ENCODE measurements around the gene ANOS1. TPM values are rescaled to one million over a fixed set of nuclear protein-coding genes. Genes with fewer than 3 reads are reported as not detected.

The ANOS1 gene
- total and polyA plus RNA-seq, 2 of the 8 experiments (the other 6 are each of a cell fraction or from before 2014, with no cell fraction given), result 34.4 to 59.0 TPM

DNA sequence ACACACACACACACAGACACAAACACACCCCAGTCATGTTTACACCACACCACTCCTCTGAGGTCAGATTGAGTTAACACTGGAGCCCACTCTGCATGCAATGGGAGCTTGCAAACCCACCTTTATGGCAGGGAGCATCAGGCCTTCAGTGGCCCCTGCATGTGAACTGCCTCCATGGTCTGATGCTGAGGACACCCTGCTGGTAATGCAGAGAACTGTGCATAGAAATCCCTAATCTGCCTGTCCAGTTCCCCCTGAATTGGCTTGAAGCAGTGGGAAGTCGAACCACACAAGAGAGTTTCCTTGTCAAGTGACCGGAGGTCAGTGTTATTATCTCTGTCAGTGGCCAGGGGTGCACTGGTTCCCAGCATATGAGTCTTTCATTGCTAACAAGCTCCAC, 59.8 kb downstream of the ANOS1 start:
- H3K4me1 ChIP-seq (replicated peaks in 1 of 4; ENCODE audit: control insufficient read depth in 3 of 4, insufficient read depth in 4 of 4, low read length in 3 of 4), result peaks cover 0 to 5% (median 1%) of the 10 kb centered on the region in 4 experiments; a peak in 3 of 7 replicates
- FAIRE-seq (peak; percentile 71), DNase-seq (ENCODE audit: low read depth in 1 of 2, low spot score in 2 of 2) (no peak)
- ChIA-PET CTCF (ENCODE audit: partially characterized antibody) (no interaction called here), POLR2A (ENCODE audit: partially characterized antibody) (interaction anchor here (0.7 kb wide), 1 partner anchor 8 kb away, joined by 3 read pairs; no protein-coding TSS in a partner anchor)
- WGBS, 2 experiments (ENCODE audit: extremely low coverage in 1 of 2, insufficient coverage in 1 of 2, insufficient read length in 1 of 2, insufficient replicate concordance in 2 of 2, low coverage in 1 of 2, low lambda C conversion rate in 2 of 2, missing lambda C conversion rate in 1 of 2), result 93% methylated on average over 2 of the region's 2 CpGs; no CpG with 5 or more reads in 1 of the 2 experiments
- no peak overlapping the region for H3K9ac ChIP-seq (replicated peaks in 1 of 4; ENCODE audit: extremely low read depth in 1 of 4, low read depth in 3 of 4, low read length in 3 of 4)
- no peak overlapping the region for H2BK12ac ChIP-seq (ENCODE audit: low read depth, low read length)
- no peak overlapping the region for H3K14ac ChIP-seq (ENCODE audit: insufficient read length)
- no peaks in the 10 kb centered on the region for H3K79me1 ChIP-seq (ENCODE audit: low read depth, low read length)
- no peak overlapping the region for H2AK5ac ChIP-seq (ENCODE audit: low read depth, low read length)
- no peaks in the 10 kb centered on the region for H3K9me3 ChIP-seq (ENCODE audit: insufficient read depth in 2 of 2, low read depth in 1 of 2, low read length in 1 of 2)
- H3K23ac ChIP-seq (ENCODE audit: insufficient read length), result no peak overlapping the region
- no peaks in the 10 kb centered on the region for H3K27me3 ChIP-seq (replicated peaks in 1 of 4; ENCODE audit: control insufficient read depth in 3 of 4, extremely low read depth in 1 of 4, insufficient read depth in 3 of 4, low read length in 3 of 4)
- no peak overlapping the region for H3K4me2 ChIP-seq (ENCODE audit: insufficient read depth in 1 of 2, low read depth in 2 of 2, low read length in 2 of 2)
- no peak overlapping the region for H2BK15ac ChIP-seq (ENCODE audit: low read length)
- no peak overlapping the region for H2BK20ac ChIP-seq (ENCODE audit: low read length)
- H4K91ac ChIP-seq (replicated peaks; ENCODE audit: insufficient read length, low read length), result no peak overlapping the region
- TF ChIP-seq RBBP5 (IDR thresholded peaks at IDR 0.05; ENCODE audit: borderline replicate concordance, low read depth, low read length) (no peak), SIN3A (conservative IDR thresholded peaks at IDR 0.05 in 1 of 2, IDR thresholded peaks at IDR 0.05 in 1 of 2; ENCODE audit: low read depth in 1 of 2, low read length in 2 of 2) (no peak)
- H3K79me2 ChIP-seq (ENCODE audit: control insufficient read depth in 1 of 2, insufficient read depth in 2 of 2, low read length in 2 of 2), result peaks cover 0 to 77% of the 10 kb centered on the region in 2 experiments; a peak in 2 of 4 replicates
- no peak overlapping the region for H3K4me3 ChIP-seq (ENCODE audit: extremely low read depth in 1 of 4, insufficient read depth in 2 of 4, low read depth in 3 of 4, low read length in 4 of 4)
- H4K20me1 ChIP-seq (replicated peaks in 1 of 2; ENCODE audit: control insufficient read depth in 1 of 2, insufficient read depth in 2 of 2, low read length in 2 of 2), result peaks cover 0 to 2% of the 10 kb centered on the region in 2 experiments
- H3K27ac ChIP-seq (ENCODE audit: low read depth, low read length), result no peak overlapping the region
- H2AFZ ChIP-seq (ENCODE audit: low read length), result no peak overlapping the region
- H3K56ac ChIP-seq (replicated peaks; ENCODE audit: insufficient read length, low read depth, low read length), result no peak overlapping the region
- no peaks in the 10 kb centered on the region for H3K36me3 ChIP-seq (ENCODE audit: control insufficient read depth in 2 of 4, insufficient read depth in 4 of 4, low read length in 3 of 4)
- H2BK5ac ChIP-seq (ENCODE audit: low read depth, low read length), result no peak overlapping the region
- H2BK120ac ChIP-seq (replicated peaks; ENCODE audit: low read depth, low read length), result no peak overlapping the region
- no peak overlapping the region for H4K8ac ChIP-seq (ENCODE audit: extremely low read depth, insufficient read depth, low read length)
- H3K4ac ChIP-seq (replicated peaks; ENCODE audit: insufficient read length, low read depth, low read length), result no peak overlapping the region
- no peak overlapping the region for H3K18ac ChIP-seq (ENCODE audit: extremely low read depth, low read length)
- no peaks in the 10 kb centered on the region for H3K23me2 ChIP-seq (ENCODE audit: low read depth, low read length)
- no peak overlapping the region for H4K5ac ChIP-seq (ENCODE audit: insufficient read length, low read depth, low read length)
